Activated T-cell treated with anti-CD3 and anti-CD28 coated beads for 24 hours (primary cell): ENCODE data around the gene RELCH.

Experiments used
- DNase-seq: peaks from one replicate; pipeline ENCODE4 v3.0.0-alpha.2; 2020; ENCODE audit warnings: low read depth

Gene RELCH

GRCh38 chr18:62187543-62188510 lies 772 bp downstream of the RELCH start:
- DNase-seq = no peak

GRCh38 chr18:62189208-62189607 lies 2.2 kb downstream of the RELCH start:
- DNase-seq = no peak

GRCh38 chr18:62196079-62196478 lies 9.0 kb downstream of the RELCH start:
- DNase-seq = no peak

- DNase-seq = no peak
Measured at GRCh38 chr18:62196980-62197379, 9.9 kb downstream of the RELCH start.

GRCh38 chr18:62198259-62198658 lies 11.2 kb downstream of the RELCH start:
- no peak for DNase-seq

GRCh38 chr18:62199629-62200028 lies 12.6 kb downstream of the RELCH start:
- DNase-seq = no peak

GRCh38 chr18:62200121-62200914 lies 13.3 kb downstream of the RELCH start:
- no peak for DNase-seq

- no peak for DNase-seq
Measured at GRCh38 chr18:62201870-62202269, 14.8 kb downstream of the RELCH start.

- DNase-seq = no peak
Measured at GRCh38 chr18:62205824-62206223, 18.8 kb downstream of the RELCH start.

- no peak for DNase-seq
Measured at GRCh38 chr18:62206593-62206992, 19.5 kb downstream of the RELCH start.

GRCh38 chr18:62209046-62209445 lies 22.0 kb downstream of the RELCH start:
- DNase-seq = no peak

- DNase-seq = no peak
Measured at GRCh38 chr18:62210138-62210537, 23.1 kb downstream of the RELCH start.

- DNase-seq = no peak
Measured at GRCh38 chr18:62211325-62211828, 24.3 kb downstream of the RELCH start.

GRCh38 chr18:62214790-62215189 lies 27.7 kb downstream of the RELCH start:
- no peak for DNase-seq

- no peak for DNase-seq
Measured at GRCh38 chr18:62224229-62224628, 37.2 kb downstream of the RELCH start.

- no peak for DNase-seq
Measured at GRCh38 chr18:62226047-62226446, 39.0 kb downstream of the RELCH start.

GRCh38 chr18:62236252-62236651 lies 49.2 kb downstream of the RELCH start:
- DNase-seq = no peak

GRCh38 chr18:62239475-62239874 lies 52.4 kb downstream of the RELCH start:
- DNase-seq = no peak

- no peak for DNase-seq
Measured at GRCh38 chr18:62242955-62243354, 55.9 kb downstream of the RELCH start.

- DNase-seq = no peak
Measured at GRCh38 chr18:62245177-62245576, 58.1 kb downstream of the RELCH start.

GRCh38 chr18:62245699-62246098 lies 58.6 kb downstream of the RELCH start:
- DNase-seq = no peak

GRCh38 chr18:62248313-62248712 lies 61.3 kb downstream of the RELCH start:
- DNase-seq = no peak
